H9 (cell line): ENCODE measurements around the gene PTF1A. TPM values are rescaled to one million over a fixed set of nuclear protein-coding genes. Genes with fewer than 3 reads are reported as not detected.

Experiments used
- DNase-seq: peaks from one replicate; pipeline ENCODE4 v3.0.0-alpha.2; 2017
- H2AFZ ChIP-seq: one replicate; pipeline ENCODE4 v1.6.1; 2013; ENCODE audit warnings: mild to moderate bottlenecking, low read length, control low read depth, moderate library complexity
- H2AK5ac ChIP-seq: 2 replicates; pipeline ENCODE4 v1.6.1; 2013; ENCODE audit warnings: low read length, control low read depth, mixed read lengths; ENCODE audit not compliant: insufficient read length
- H2BK120ac ChIP-seq: one replicate; pipeline ENCODE4 v1.6.1; 2013; ENCODE audit warnings: low read depth, mild to moderate bottlenecking, low read length, control low read depth, inconsistent platforms; ENCODE audit not compliant: poor library complexity, severe bottlenecking
- H2BK12ac ChIP-seq: 2 replicates; pipeline ENCODE4 v1.6.1; 2013; ENCODE audit warnings: low read length, control low read depth, mixed read lengths, low read depth; ENCODE audit not compliant: insufficient read length
- H2BK15ac ChIP-seq: 2 replicates; pipeline ENCODE4 v1.6.1; 2013; ENCODE audit warnings: low read depth, low read length, control low read depth
- H2BK20ac ChIP-seq: one replicate; pipeline ENCODE4 v1.6.1; 2013; ENCODE audit warnings: low read depth, mild to moderate bottlenecking, low read length, control low read depth, inconsistent platforms; ENCODE audit not compliant: poor library complexity, severe bottlenecking
- H2BK5ac ChIP-seq: 2 replicates; pipeline ENCODE4 v1.6.1; 2013; ENCODE audit warnings: low read length, control low read depth, mixed read lengths; ENCODE audit not compliant: insufficient read length
- H3K14ac ChIP-seq: 2 replicates; pipeline ENCODE4 v1.6.1; 2013; ENCODE audit warnings: low read length, control low read depth; ENCODE audit not compliant: insufficient read depth
- H3K18ac ChIP-seq: 2 replicates; pipeline ENCODE4 v1.6.1; 2013; ENCODE audit warnings: low read depth, mild to moderate bottlenecking, mixed read lengths, low read length, control low read depth; ENCODE audit not compliant: insufficient read length
- H3K23ac ChIP-seq: 2 replicates; pipeline ENCODE4 v1.6.1; 2013; ENCODE audit warnings: low read length, control low read depth, mixed read lengths, low read depth; ENCODE audit not compliant: insufficient read length
- H3K23me2 ChIP-seq: 2 replicates; pipeline ENCODE4 v1.6.1; 2013; ENCODE audit warnings: low read depth, mild to moderate bottlenecking, mixed read lengths, low read length, control low read depth; ENCODE audit not compliant: insufficient read length, poor library complexity, severe bottlenecking
- H3K27ac ChIP-seq: 2 replicates; pipeline ENCODE4 v1.5.1; 2013; ENCODE audit warnings: low read length, control low read depth, mixed read lengths, low read depth; ENCODE audit not compliant: insufficient read length
- H3K27me3 ChIP-seq: 2 replicates; pipeline ENCODE4 v1.6.1; 2013; ENCODE audit warnings: low read length, control low read depth, inconsistent platforms; ENCODE audit not compliant: insufficient read depth
- H3K4ac ChIP-seq: 2 replicates; pipeline ENCODE4 v1.6.1; 2013; ENCODE audit warnings: low read depth, mild to moderate bottlenecking, control low read depth, inconsistent platforms, low read length, moderate library complexity
- H3K4me1 ChIP-seq: 2 replicates; pipeline ENCODE4 v1.6.1; 2013; ENCODE audit warnings: low read length, control low read depth, inconsistent platforms; ENCODE audit not compliant: insufficient read depth
- H3K4me2 ChIP-seq: 2 replicates; pipeline ENCODE4 v1.6.1; 2013; ENCODE audit warnings: low read length, control low read depth, mixed read lengths; ENCODE audit not compliant: insufficient read length, insufficient read depth
- H3K56ac ChIP-seq: 2 replicates; pipeline ENCODE4 v1.6.1; 2013; ENCODE audit warnings: low read depth, mild to moderate bottlenecking, mixed read lengths, low read length, control low read depth; ENCODE audit not compliant: insufficient read length
- H3K79me1 ChIP-seq: 2 replicates; pipeline ENCODE4 v1.6.1; 2013; ENCODE audit warnings: low read depth, mild to moderate bottlenecking, moderate library complexity, low read length, control low read depth, inconsistent platforms; ENCODE audit not compliant: insufficient read depth, poor library complexity, severe bottlenecking
- H3K79me2 ChIP-seq: 2 replicates; pipeline ENCODE4 v1.6.1; 2013; ENCODE audit warnings: low read length, control low read depth, inconsistent platforms; ENCODE audit not compliant: insufficient read depth
- H3K9ac ChIP-seq: 2 replicates; pipeline ENCODE4 v1.6.1; 2013; ENCODE audit warnings: low read length, control low read depth, mixed read lengths; ENCODE audit not compliant: insufficient read length; ENCODE audit errors: extremely low read depth
- H3K9me3 ChIP-seq: one replicate; pipeline ENCODE4 v1.6.1; 2013; ENCODE audit warnings: low read depth, low read length, inconsistent platforms; ENCODE audit not compliant: control insufficient read depth
- H3T11ph ChIP-seq: one replicate; pipeline ENCODE4 v1.6.1; 2013; ENCODE audit warnings: mild to moderate bottlenecking, low read length, control low read depth, inconsistent platforms
- H4K20me1 ChIP-seq: one replicate; pipeline ENCODE4 v1.6.1; 2013; ENCODE audit not compliant: control insufficient read depth, insufficient read length, insufficient read depth
- H4K5ac ChIP-seq: 2 replicates; pipeline ENCODE4 v1.6.1; 2013; ENCODE audit warnings: low read depth, mild to moderate bottlenecking, mixed read lengths, low read length, control low read depth; ENCODE audit not compliant: insufficient read length
- H4K8ac ChIP-seq: replicated peaks from 2 replicates; pipeline ENCODE4 v1.6.1; 2013; ENCODE audit warnings: low read length, control low read depth, mixed read lengths, low read depth; ENCODE audit not compliant: insufficient read length
- H4K91ac ChIP-seq: 2 replicates; pipeline ENCODE4 v1.6.1; 2013; ENCODE audit warnings: low read depth, mild to moderate bottlenecking, moderate library complexity, mixed read lengths, low read length, control low read depth; ENCODE audit not compliant: insufficient read length
- H3K27ac Mint-ChIP-seq, 3 experiments: 2 replicates in 2 of 3; 3 replicates in 1 of 3; pipeline ENCODE4 v1.8.0; 2020 to 2021; ENCODE audit warnings: mixed read lengths in 3 of 3, mild to moderate bottlenecking in 1 of 3, moderate library complexity in 1 of 3
- H3K27me3 Mint-ChIP-seq: 2 replicates; pipeline ENCODE4 v1.8.0; 2021; ENCODE audit warnings: low read depth, mild to moderate bottlenecking, moderate library complexity, mixed read lengths
- H3K36me3 Mint-ChIP-seq, 3 experiments: 2 replicates in 2 of 3; 3 replicates in 1 of 3; pipeline ENCODE4 v1.8.0; 2020 to 2021; ENCODE audit warnings: low read depth in 3 of 3, mixed read lengths in 3 of 3; ENCODE audit not compliant: insufficient read depth in 1 of 3
- H3K4me1 Mint-ChIP-seq, 2 experiments: 2 replicates each; pipeline ENCODE4 v1.8.0; 2020; ENCODE audit warnings: mixed read lengths in 2 of 2
- H3K4me3 Mint-ChIP-seq, 2 experiments: 2 replicates in 1 of 2; 3 replicates in 1 of 2; pipeline ENCODE4 v1.8.0; 2020 to 2021; ENCODE audit warnings: mild to moderate bottlenecking in 2 of 2, mixed read lengths in 2 of 2, moderate library complexity in 1 of 2
- H3K9me3 Mint-ChIP-seq, 2 experiments: 2 replicates in 1 of 2; 3 replicates in 1 of 2; pipeline ENCODE4 v1.8.0; 2020; ENCODE audit warnings: mild to moderate bottlenecking in 2 of 2, mixed read lengths in 2 of 2, moderate library complexity in 1 of 2
- CTCF ChIP-seq: fragments of 200-600 bp; sonication (generic); conservative IDR thresholded peaks from 3 replicates; pipeline ENCODE4 v1.8.0; 2021; ENCODE audit warnings: antibody characterized with exemption, mild to moderate bottlenecking
- WGBS: extraction: QIAGEN DNeasy Blood & Tissue Kit; methylation state at CpG from one replicate; pipeline ENCODE4 v1.1.7; 2013; ENCODE audit warnings: missing lambda C conversion rate, low lambda C conversion rate, mixed read lengths; ENCODE audit not compliant: insufficient read length; ENCODE audit errors: extremely low coverage; 5-methylcytosine and 5-hydroxymethylcytosine counted together
- total RNA-seq: library from RNA; stranded (reverse); gene quantifications from 2 replicates; pipeline ENCODE4 v1.2.1, GENCODE V29; 2021

PTF1A gene
- total RNA-seq, 1 experiment from 2014 or later, result not detected

DNA sequence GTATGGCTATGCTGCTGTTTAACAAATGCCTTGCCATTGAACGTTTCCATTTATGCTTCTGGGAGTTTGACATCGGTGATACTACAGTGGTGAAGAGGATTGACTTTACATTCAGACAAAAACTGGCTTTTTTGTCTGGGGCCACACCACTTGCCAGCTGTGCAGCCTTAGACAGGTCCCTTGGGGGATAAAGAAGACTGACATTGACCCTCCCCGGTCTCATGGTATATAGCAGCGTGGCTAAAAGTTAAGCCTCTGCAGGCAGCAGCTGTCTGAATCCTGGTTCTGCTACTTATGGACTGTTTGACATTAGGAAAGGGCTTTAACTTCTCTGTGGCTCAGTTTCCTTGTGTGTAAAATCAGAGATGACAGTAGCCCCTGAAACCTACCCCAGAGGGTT lies 42.0 kb upstream of the PTF1A start:
- no peak overlapping the region for H2BK20ac ChIP-seq
- H4K5ac ChIP-seq, result no peak overlapping the region
- H3K27me3 Mint-ChIP-seq, result peaks cover 2% of the 10 kb centered on the region
- no peak overlapping the region for H3K18ac ChIP-seq
- H3K27ac ChIP-seq, result no peak overlapping the region
- H3K9ac ChIP-seq, result no peak overlapping the region
- H3K9me3 Mint-ChIP-seq, result no peaks in the 10 kb centered on the region; a peak in 1 of 5 replicates
- no peak overlapping the region for H3K23ac ChIP-seq
- H3K4me1 ChIP-seq, result no peaks in the 10 kb centered on the region
- no peaks in the 10 kb centered on the region for H3K9me3 ChIP-seq
- H3K14ac ChIP-seq, result no peak overlapping the region
- H3K4me3 Mint-ChIP-seq, result no peak overlapping the region
- no peaks in the 10 kb centered on the region for H3K27me3 ChIP-seq
- H3K36me3 Mint-ChIP-seq, result no peaks in the 10 kb centered on the region
- no peak overlapping the region for H3K56ac ChIP-seq
- no peak overlapping the region for H2BK15ac ChIP-seq
- no peak overlapping the region for H2AFZ ChIP-seq
- no peaks in the 10 kb centered on the region for H4K20me1 ChIP-seq
- no peak overlapping the region for H4K8ac ChIP-seq
- no peak overlapping the region for H2BK120ac ChIP-seq
- peaks cover 2% of the 10 kb centered on the region for H3K23me2 ChIP-seq
- H3K4ac ChIP-seq, result no peak overlapping the region
- no peaks in the 10 kb centered on the region for H3K79me1 ChIP-seq
- H3K27ac Mint-ChIP-seq, result no peak overlapping the region
- no CpG with 5 or more reads among the region's 4 CpGs for WGBS
- H3K4me2 ChIP-seq, result no peak overlapping the region
- no peak overlapping the region for H4K91ac ChIP-seq
- H2AK5ac ChIP-seq, result no peak overlapping the region
- no peak overlapping the region for H2BK12ac ChIP-seq
- no peak overlapping the region for H2BK5ac ChIP-seq
- H3K4me1 Mint-ChIP-seq, result no peaks in the 10 kb centered on the region
- no peak for DNase-seq
- no peak overlapping the region for H3T11ph ChIP-seq
- no peak for TF ChIP-seq CTCF
- H3K79me2 ChIP-seq, result no peaks in the 10 kb centered on the region
